Left lobe of liver (tissue), 2 donors: ENCODE results near the gene NAB2. TPM values are rescaled to one million over a fixed set of nuclear protein-coding genes. Genes with fewer than 3 reads are reported as not detected.
"Not testable (repeated sequence)": the region's sequence is repeated elsewhere in the genome, so short reads cannot be mapped to it uniquely, and the experiment has no call there.

Source experiments
- ATAC-seq: fragments of 200-7000 bp; cut with Tn5 transposase; one replicate; pipeline ENCODE4 v1.9.1; 2020; ENCODE audit warnings: mild to moderate bottlenecking, moderate library complexity
- DNase-seq: peaks from one replicate; pipeline ENCODE4 v3.0.0-alpha.2; 2020; ENCODE audit warnings: low spot score
- total RNA-seq: library from RNA; stranded (reverse); gene quantifications from one replicate; pipeline ENCODE4 v1.2.1, GENCODE V29; 2021
- donor health status: DM: no; HTN: no; CAD: no; lungs with moderate emphysema.
- donor health status: DM: no; HTN: yes; CAD: no.

NAB2 gene
- total RNA-seq, 1 donor from 2014 or later: 12.9 TPM

DNA sequence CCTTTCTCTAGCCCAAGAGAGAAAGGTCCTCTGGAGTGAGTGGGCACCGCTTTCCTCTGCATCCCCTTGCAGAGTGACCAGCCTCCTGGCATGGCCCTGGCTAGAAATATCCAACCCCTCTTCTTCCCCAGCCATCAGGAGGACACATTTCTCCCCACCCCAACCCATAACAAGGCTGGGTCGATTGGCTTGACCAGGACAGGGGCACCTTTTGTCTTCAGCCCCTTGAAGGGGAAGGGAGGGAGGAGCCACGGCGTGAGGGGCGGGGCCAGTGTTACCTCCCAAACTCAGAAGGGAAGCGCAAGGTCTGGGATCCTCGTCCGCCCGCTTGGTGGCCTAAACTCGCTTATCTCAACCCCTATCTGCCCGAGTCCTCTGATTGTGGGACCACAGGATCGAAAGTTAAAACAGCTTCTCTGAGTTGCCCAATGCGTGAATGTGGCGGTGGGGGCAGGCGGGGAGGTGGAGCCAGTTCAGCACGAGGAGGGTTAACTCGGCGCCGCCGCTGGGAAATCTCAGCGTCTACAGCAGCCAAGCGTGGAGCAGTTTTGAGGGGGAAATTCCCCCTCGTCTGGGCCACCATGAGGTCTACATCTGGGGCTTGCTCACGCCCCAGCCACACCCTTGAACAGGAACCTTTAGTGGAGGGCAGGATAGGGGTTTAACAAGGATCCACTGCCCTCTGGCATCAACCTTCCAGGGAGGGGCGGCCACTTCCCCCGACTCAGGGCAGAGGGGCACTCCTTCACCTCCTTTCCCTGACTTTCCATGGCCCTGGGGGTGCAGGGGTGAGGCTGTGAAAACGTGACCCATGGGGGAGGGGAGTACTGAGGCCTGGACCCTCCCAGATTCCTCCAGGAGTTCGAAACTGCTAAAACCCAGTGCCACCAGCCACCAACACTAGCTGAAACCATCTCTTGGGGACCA, 21.5 kb downstream of the NAB2 start:
- DNase-seq (peak; percentile 79), ATAC-seq (peak; percentile 54)

DNA sequence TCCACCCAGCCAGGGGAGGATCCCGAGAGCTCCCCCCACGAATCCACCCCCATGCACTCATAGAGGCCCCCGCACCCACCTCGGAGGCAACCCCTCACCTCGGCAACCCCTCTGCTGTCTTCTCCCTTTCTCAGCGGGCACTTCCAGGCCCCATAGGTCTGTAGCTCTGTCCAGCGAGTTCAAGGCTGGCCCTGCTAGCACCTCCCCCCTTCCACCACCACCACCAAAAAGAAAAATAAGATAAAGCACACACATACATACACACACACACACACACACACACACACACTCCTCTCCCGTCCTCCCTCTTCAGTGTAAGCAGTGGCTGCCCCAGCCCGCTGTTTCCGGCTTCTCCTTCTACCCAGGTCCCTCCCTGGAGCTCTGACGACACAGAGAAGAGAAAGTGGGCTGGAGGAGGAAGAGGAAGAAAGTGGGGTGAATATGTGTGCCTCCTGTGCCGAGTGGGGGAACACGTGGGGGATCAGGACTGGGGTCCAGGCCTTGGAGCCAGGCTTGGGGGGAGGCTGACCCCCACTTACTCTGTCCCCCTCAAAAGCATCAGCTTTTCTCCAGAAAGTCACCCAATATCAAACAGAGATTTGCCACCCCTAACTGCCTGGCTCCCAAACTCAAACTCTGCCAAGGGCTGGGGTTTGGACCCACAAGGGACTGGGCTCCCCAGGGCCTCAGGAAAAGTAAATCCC, 22.3 kb downstream of the NAB2 start, which contains the start of gene STAT6:
STAT6 (minus strand) TSS at position 332 of the 704 bp plus-strand sequence. CDS start 3,084 bp downstream, outside the sequence.
- peak; percentile 59 for ATAC-seq
- DNase-seq: peak; percentile 79

DNA sequence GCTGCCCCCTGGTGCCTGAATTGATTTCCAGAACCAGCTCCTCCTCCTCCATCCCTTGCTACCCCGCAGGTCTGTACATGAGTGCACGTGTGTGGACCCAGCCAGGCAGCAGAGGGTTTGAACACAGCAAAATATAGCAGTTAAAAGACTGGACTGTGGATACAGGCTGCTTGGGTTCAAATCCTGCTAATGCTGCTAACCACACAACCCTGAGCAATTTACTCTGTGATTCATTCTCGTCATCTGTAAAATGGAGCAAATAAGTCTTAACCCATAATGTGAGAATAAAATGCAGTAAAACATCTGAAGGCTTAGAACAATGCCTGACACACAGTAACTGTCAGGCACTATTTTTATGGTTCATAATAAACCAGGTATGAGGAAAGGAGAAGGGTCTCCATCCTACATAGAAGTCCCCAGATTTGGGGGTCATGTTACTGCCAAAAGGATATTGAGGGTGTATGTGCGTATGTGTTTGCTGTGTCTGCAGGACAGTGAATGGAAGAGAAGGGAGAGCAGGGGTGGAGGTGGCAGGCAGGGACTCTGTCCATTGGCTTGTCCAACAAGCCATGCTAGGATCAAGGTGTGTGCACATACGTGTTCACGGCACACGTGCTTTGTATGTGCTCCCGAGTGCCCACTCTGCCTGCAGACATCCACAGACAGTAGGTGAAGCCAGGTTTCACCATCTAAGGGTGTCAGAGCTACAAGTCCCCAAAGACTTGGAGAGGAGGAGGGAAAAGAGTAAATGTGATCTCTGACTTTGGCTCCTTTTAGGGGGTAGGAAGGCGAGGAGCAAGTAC, 23.8 kb downstream of the NAB2 start:
- ATAC-seq (no peak), DNase-seq (no peak)

DNA sequence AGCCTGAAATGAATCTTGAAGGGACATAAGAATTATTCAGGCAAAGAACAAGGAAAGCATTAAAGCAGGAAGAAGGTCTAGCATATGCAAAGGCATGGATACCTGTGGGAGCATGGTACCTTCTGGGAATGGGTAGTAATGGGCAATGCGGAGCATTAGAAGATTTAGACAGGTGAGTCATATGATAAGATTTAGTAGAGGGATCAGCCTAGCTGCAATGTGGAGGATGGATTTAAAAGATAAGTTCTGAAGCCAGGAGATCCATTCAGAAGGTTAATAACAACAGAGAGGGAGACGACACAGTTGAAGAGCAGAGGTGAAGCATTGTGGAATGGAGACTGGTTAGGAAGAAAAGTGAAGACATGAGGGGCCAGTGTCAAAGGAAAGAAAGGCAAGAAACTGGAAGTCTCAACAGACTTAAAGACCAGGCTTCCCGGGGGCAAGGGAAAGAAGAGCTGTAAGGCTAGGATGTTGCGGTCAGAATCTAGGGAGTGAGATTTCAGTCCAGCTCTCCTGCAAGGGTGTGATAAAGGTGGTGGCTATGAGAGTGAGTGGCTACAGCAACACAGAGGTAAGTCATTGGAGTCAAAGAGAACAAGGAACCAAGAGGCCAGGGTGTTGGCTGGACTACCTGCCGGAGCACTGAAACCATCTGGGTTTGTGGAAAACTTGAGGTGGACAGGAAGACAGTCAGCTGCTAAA, 27.8 kb downstream of the NAB2 start:
- no peak for DNase-seq
- ATAC-seq: no peak

DNA sequence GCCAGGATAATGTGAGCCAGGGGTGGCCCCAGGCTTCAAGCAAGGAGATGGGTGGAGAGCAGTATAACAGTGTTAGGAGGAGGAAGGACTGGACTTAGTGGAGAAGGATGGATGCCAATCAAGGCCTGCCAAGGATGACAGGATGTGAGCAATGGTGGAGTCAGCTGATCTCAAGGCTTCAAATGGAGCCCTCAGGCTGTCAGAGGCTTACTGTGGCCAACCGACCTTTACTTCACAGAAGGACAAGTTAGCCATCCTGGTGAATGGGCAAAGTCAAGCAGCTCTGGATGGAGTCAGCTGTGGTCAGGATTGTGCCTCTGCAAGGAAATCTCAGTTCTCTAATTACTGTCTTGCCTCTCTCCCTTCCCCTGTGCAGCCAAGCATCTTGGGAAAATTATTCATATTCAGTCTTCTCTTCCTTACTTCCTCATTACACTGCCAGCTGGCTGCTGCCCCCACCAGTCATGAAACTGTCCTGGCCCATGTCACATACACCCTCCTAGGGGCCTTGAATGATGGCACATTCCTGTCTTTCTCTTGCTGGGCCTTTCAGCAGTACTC, 29.9 kb downstream of the NAB2 start:
- no peak for DNase-seq
- ATAC-seq: peak; percentile 46

DNA sequence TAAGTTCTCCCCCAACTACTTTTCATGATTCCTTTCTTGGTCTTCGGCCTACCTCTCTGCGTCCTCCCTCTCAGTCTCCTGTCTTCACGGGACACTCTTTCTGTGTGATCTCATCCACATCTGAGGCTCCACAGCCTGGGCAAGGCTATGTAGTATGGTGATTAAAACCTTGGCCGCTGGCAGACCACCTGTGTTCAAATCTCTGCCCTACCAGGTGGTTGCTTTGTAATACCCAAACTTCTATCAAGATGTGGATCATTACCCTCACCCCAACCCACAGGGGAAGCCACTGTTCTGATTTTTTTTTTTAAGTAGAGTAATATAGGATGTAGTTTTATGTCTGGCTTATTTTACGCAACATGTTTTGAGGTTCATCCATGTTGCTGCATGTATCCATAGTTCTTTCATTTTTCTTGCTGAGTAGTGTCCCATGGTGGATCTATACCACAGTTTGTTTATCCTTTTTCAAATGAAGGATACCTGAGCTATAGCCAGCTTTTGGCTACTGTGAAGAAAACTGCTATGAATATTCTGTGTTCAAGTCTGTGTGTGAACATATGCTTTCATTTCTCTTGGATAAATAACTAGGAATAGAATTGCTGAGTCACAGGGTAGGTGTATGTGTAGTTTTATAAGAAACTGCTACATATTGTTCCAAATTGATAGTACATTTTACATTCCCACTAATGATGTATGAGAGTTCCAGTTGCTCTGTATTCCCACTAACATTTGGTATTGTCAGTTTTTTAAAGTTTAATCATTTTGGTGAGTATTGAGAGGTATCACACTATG, 30.6 kb downstream of the NAB2 start:
- DNase-seq (no peak), ATAC-seq (no peak)

DNA sequence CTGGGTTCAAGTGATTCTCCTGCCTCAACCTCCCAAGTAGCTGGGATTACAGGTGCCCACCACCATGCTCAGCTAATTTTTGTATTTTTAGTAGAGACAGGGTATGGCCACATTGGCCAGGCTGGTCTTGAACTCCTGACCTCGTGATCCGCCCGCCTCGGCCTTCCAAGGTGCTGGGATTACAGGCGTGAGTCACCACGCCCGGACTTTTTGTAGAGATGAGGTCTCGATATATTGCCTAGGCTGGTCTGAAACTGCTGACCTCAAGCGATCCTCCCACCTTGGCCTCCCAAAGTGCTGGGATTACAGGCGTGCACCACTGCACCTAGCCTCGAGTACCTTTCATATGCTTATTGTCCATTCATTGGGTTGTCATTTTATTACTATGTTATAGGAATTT, 31.8 kb downstream of the NAB2 start:
- not testable (repeated sequence) for ATAC-seq, DNase-seq

DNA sequence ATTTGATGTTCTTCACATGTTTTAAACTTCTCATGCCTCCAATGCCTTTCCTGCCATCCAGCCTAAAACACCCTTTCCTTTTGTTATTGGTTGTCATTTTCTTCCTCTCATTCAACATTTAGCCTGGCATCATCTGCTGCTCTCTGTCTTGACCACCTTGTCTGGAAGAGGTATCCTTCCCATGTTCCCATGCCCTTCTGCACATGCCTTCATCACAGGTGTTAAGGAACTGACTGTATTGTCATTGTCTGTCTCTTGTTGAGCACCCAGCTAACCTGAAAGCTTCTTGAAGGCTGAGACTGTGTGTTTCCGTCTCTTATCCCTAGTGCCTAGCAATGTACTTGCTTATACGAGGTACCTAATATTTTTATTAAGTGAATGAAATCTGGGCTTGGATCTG, 34.9 kb downstream of the NAB2 start:
- no peak for DNase-seq
- ATAC-seq: no peak

DNA sequence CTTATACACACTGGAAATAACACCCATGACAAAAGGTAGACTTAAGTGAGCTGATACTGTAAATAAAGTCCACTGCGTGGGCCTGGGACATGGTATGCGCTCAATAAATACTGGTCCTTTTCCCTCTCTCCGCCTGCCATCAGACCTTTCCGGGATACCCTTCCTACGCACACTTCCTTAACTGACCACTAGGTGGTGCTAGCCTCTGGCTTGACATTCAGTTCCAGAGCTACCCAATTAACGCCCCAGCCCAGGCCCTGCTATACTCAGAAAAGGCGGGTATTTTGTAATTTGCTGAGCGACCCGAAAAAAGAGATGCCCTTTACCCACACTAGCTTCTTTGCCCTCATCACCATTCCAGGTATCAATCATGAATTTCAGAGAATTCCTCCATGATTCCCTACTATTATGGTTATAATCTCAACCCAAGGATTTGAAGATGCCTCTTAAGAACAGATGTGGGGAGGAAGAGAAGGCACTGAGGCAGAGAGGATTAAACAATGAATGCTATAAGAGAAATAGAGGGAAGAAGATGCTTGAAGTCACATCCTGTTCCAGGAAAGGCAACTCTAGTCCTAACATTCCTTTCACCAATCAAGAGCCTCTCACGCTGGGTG, 35.5 kb downstream of the NAB2 start:
- DNase-seq (peak; percentile 76), ATAC-seq (peak; percentile 51)

DNA sequence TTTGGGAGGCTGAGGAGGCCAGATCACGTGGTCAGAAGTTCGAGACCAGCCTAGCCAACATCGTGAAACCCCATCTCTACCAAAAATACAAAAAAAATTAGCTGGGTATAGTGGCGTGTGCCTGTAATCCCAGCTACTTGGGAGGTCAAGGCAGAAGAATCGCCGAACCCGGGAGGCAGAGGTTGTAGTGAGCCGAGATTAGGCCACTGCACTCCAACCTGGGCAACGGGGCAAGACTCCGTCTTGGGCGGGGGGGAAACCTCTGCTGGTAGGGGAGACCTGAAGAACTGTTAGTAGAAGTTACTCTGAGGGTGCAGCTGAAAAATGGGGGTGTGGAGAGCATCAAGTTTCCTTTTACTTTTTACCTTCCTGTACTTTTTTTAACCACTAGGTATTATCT, 37.1 kb downstream of the NAB2 start:
- ATAC-seq: no peak
- no peak for DNase-seq

DNA sequence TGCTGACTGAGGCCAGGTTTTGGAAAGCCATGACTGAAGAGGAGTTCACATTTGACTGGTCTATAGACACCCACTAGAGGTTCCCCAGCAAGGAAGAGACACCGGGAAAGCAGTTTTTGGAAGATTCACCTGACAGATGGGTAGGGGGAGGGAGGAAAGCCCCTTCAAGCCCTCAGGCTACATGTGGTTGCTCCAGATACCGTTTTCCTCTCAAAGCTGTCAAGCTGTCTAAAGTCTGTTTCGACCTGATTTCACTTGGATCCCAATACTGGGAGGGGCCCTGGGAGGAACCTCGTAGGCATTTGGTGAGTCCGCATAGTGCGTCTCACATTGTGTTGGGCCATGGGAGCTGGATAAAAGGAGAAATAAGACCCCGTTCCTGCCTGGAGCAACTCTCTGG, 37.6 kb downstream of the NAB2 start:
- no peak for DNase-seq

DNA sequence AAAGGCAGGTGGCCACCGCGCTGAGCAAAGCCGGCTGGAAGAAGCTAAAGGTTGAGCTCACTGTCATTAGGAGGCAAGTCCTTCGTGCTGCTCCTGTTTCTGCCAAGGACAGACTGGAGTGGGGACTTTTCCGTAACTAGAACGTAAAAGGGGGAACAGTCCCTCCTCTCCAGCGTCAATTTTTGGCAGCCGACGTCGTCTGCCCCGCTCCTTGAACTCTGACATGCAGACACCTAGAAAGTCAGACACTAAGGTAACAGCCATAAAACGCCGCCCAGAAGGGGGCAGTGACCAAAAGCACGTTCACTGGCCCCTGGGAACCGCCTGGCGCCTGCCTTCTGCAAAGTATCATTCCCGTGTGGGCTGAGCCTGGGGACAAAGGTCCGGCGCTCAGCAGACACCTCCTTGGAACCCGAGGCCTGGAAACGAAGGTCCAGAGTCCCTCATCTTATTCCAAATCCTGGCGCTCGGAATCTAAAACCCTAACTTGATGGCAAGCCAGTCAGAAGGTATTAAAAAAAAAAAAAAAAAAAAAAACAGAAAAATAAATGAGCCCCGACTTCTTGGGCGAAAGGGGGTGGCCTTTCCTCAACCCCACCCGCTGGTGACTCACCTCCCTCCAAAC, 38.3 kb downstream of the NAB2 start:
- DNase-seq (peak; percentile 93), ATAC-seq (peak; percentile 69)

More for the DNA sequence above, 37.6 kb downstream of the NAB2 start:
- ATAC-seq: no peak

DNA sequence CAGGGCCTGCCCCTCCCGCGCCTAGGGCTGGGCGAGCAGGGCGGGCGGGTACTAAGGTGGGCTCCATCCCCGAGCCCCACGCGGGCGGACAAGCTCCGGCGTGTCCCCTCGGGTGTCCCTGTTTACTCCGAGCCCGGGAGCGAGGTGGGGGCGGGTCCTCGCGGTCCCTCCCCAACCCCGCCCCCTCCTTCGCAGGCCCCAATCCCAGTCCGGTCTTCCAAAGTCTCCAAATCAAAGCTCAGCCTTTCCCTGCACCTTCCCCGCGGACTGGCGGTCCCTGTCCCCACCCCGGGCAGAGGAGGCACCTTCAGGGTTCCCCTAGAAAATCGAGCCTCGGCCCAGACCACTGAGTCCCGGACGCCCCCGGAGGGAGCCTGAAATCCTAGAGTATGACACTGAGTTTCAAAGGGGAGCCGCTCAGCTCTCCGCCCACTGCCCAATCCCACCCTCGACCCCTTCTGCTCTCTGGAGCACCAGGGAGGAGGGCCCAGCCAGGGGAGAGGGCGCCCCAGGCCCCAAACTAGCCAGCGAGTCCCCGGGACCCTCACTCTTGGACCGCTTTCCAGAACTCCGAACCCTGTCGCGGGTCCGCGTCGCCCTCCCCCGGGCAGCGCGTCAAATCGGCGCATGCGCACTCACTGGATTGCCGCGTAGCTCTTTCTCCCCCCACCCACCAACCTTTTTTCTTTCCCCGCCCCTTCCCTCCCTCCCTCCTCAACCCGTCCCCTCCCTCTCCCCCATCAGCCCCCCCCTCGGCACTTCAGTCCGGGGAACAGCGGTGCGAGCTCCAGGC, 39.0 kb downstream of the NAB2 start, which contains the start of gene LRP1:
LRP1 (plus strand) TSS at position 758 of the 793 bp plus-strand sequence. CDS start 482 bp downstream, outside the sequence.
- DNase-seq (peak; percentile 90), ATAC-seq (peak; percentile 70)

DNA sequence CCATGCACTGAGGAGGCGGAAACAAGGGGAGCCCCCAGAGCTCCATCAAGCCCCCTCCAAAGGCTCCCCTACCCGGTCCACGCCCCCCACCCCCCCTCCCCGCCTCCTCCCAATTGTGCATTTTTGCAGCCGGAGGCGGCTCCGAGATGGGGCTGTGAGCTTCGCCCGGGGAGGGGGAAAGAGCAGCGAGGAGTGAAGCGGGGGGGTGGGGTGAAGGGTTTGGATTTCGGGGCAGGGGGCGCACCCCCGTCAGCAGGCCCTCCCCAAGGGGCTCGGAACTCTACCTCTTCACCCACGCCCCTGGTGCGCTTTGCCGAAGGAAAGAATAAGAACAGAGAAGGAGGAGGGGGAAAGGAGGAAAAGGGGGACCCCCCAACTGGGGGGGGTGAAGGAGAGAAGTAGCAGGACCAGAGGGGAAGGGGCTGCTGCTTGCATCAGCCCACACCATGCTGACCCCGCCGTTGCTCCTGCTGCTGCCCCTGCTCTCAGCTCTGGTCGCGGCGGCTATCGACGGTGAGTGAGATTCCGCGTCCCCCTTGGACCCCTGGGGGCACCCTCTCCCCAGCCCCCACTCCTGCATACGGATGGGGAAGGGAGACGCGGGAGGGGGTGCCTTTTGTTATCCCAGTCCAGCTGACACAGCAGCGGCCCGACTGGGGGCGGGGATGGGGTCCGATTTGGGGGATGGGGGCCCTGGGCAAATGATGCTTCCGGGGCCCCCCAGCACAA, 39.8 kb downstream of the NAB2 start:
- DNase-seq: no peak
- ATAC-seq: no peak

DNA sequence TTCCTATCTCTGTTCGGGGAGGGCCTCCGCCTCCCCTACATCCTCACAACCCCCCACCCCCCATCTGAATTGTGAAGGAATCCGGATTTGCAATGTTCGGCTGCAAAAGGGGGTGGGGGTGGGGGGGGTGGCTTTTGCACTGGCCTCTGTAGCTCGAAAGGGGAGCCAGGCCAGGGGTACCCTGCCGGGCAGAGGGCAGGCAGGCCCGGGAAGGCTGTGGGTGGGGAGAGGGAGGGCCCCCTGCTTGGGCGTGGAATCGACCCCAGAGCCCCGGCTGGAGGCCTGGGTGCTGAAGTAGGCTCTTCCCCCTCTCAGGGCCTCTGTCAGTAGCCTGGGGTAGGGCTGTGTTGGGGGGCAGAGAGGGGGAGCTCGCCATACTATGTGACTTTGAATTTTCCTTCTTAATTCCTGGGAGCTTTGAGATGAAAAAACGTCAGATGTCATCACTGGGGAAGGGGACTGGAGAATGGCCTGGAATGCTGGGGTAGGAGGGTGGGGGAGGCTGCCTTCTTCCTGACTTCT, 40.5 kb downstream of the NAB2 start:
- DNase-seq: no peak

DNA sequence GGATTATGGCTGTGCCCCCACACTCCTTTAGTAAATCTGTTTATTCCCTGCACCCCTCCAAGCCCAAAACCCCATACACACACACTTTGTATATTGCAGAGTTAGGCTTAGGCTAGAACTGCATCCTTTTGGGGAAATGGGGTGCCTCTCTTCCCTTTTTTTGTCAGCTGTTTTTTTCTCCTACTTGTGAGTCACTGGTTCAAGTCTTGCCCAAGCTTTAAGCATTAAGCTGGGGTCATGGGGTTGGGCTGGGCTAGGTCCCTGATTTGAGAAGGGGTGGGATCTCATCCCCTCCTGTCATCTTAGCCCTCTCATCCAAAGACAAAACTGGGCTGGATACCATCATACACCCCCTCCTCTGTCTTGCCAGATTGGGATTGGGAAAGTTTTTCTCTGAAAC, 41.0 kb downstream of the NAB2 start:
- DNase-seq (no peak), ATAC-seq (no peak)

More for the DNA sequence above, 40.5 kb downstream of the NAB2 start:
- no peak for ATAC-seq
